ENCODE measurements around the gene CDIP1.

GRCh38 chr16:4472880-4473279 is 65.7 kb downstream of the CDIP1 start:
- no peak for TF ChIP-seq CTCF (IDR thresholded peaks at IDR 0.05)
- TF ChIP-seq POLR2A (IDR thresholded peaks at IDR 0.05) = no peak

All from body of pancreas (tissue), 4 donors.